Measurements from ENCODE around the gene PDE4B.

PDE4B gene

GRCh38 chr1:66284746-66285145, 492.1 kb downstream of the PDE4B start:
- no peak for DNase-seq (ENCODE audit: low read depth, low spot score)

- no peak for DNase-seq (ENCODE audit: low read depth, low spot score)
Measured at GRCh38 chr1:66285618-66286270, 493.0 kb downstream of the PDE4B start.

GRCh38 chr1:66286307-66286706, 493.6 kb downstream of the PDE4B start:
- no peak for DNase-seq (ENCODE audit: low read depth, low spot score)

- no peak for DNase-seq (ENCODE audit: low read depth, low spot score)
Measured at GRCh38 chr1:66288048-66288447, 495.4 kb downstream of the PDE4B start.

- DNase-seq (ENCODE audit: low read depth, low spot score): no peak
Measured at GRCh38 chr1:66290761-66291530, 498.3 kb downstream of the PDE4B start.

GRCh38 chr1:66291531-66291864, 498.8 kb downstream of the PDE4B start:
- DNase-seq (ENCODE audit: low read depth, low spot score): no peak

GRCh38 chr1:66292305-66292704, 499.6 kb downstream of the PDE4B start:
- DNase-seq (ENCODE audit: low read depth, low spot score): no peak

GRCh38 chr1:66292944-66293343, 500.2 kb downstream of the PDE4B start:
- DNase-seq (ENCODE audit: low read depth, low spot score): no peak

GRCh38 chr1:66294707-66295370, 502.1 kb downstream of the PDE4B start:
- no peak for DNase-seq (ENCODE audit: low read depth, low spot score)

- DNase-seq (ENCODE audit: low read depth, low spot score): no peak
Measured at GRCh38 chr1:66295803-66296202, 503.1 kb downstream of the PDE4B start.

GRCh38 chr1:66296370-66296769, 503.7 kb downstream of the PDE4B start:
- DNase-seq (ENCODE audit: low read depth, low spot score): no peak

- no peak for DNase-seq (ENCODE audit: low read depth, low spot score)
Measured at GRCh38 chr1:66296951-66297350, 504.3 kb downstream of the PDE4B start.

- DNase-seq (ENCODE audit: low read depth, low spot score): no peak
Measured at GRCh38 chr1:66298464-66298863, 505.8 kb downstream of the PDE4B start.

GRCh38 chr1:66300280-66300971, 507.7 kb downstream of the PDE4B start:
- no peak for DNase-seq (ENCODE audit: low read depth, low spot score)

- peak; percentile 13 for DNase-seq (ENCODE audit: low read depth, low spot score)
Measured at GRCh38 chr1:66300972-66301451, 508.3 kb downstream of the PDE4B start.

GRCh38 chr1:66302184-66302742, 509.6 kb downstream of the PDE4B start:
- no peak for DNase-seq (ENCODE audit: low read depth, low spot score)

- DNase-seq (ENCODE audit: low read depth, low spot score): no peak
Measured at GRCh38 chr1:66302815-66303214, 510.1 kb downstream of the PDE4B start.

GRCh38 chr1:66303646-66304045, 511.0 kb downstream of the PDE4B start:
- no peak for DNase-seq (ENCODE audit: low read depth, low spot score)

- DNase-seq (ENCODE audit: low read depth, low spot score): no peak
Measured at GRCh38 chr1:66304128-66304527, 511.4 kb downstream of the PDE4B start.

- no peak for DNase-seq (ENCODE audit: low read depth, low spot score)
Measured at GRCh38 chr1:66305927-66306326, 513.2 kb downstream of the PDE4B start.

GRCh38 chr1:66309006-66309741, 516.5 kb downstream of the PDE4B start:
- no peak for DNase-seq (ENCODE audit: low read depth, low spot score)

Data from brain pericyte (primary cell).